Measurements from ENCODE around the gene SKIL. TPM values are rescaled to one million over a fixed set of nuclear protein-coding genes. Genes with fewer than 3 reads are reported as not detected.

SKIL gene
- total RNA-seq, 1 experiment from 2014 or later = 15.1 TPM

DNA sequence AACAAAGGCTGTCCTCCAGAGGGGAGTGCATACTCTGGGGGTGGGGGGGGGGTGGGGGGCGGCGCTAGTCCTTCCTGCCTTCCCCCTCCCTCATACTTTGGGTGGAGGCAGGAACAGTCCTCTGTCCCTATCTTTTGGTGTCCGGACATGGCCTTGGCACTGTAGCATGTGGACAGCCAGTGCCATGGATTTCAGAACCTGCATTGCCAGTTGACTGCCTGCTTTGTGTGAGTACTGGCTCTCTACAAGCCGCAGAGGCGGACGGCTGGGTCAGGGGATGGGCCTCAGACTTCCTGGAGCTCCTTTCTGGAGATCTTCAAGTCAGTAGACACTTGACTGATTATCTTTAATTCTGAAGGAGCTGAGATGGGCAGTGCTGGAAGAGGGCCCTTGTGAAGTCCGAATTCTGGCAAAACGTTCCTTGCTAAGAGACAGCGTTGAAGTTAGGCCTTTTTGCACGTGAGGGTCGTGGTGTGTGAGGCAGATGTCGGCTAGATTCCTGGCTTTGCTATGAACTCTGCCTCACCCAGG is 63.7 kb downstream of the SKIL start (continued):
- no peak for TF ChIP-seq REST (IDR thresholded peaks at IDR 0.05; ENCODE audit: low read depth)

DNA sequence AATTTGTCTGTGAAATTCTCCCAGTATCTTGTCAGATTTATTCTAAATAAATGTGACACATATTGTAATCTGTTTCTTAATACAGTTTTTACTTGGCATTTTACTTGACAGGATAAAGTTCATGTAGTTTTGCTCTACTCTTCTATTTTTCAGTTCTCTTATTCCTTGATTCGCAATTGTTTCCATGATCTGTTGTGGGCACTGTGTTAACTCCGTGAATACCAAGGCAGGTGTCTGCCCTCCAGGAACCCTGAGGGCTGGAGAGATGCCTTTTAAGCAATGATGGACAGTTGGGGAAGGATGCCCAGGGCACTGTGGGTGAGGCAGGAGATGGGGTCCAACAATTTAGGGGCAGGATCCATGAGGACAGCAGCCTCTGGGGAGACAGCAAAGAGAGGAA is 64.2 kb downstream of the SKIL start:
- DNase-seq (ENCODE audit: low read depth, low spot score) = no peak
- ChIA-PET POLR2A (no interaction called here), RAD21 (ENCODE audit: low non-redundant PET in 1 of 2, low total read pairs in 2 of 2, uncharacterized antibody in 2 of 2, unreplicated experiment in 2 of 2) (no interaction called here), CTCF (no interaction called here)
- ATAC-seq = no peak
- Histone ChIP-seq H3K79me2 (ENCODE audit: insufficient read depth, low read length) (no peaks in the 10 kb centered on the region), H3K4me1 (ENCODE audit: control insufficient read depth in 1 of 2, insufficient read depth in 2 of 2, low read length in 2 of 2) (no peaks in the 10 kb centered on the region), H3K9ac (ENCODE audit: low read length) (no peak overlapping the region), H3K36me3 (ENCODE audit: control insufficient read depth in 1 of 2, insufficient read depth in 2 of 2, low read length in 2 of 2) (no peaks in the 10 kb centered on the region), H3K27me3 (ENCODE audit: insufficient read depth, low read length) (no peaks in the 10 kb centered on the region), H3K4me2 (ENCODE audit: low read length) (no peak overlapping the region), H3K4me3 (replicated peaks in 1 of 2; ENCODE audit: low read depth in 1 of 2, low read length in 2 of 2) (no peak overlapping the region), H4K20me1 (ENCODE audit: insufficient read depth) (no peaks in the 10 kb centered on the region), H3K9me3 (ENCODE audit: control insufficient read depth in 1 of 2, insufficient read depth in 1 of 2, low read depth in 1 of 2, low read length in 2 of 2) (no peaks in the 10 kb centered on the region), H3K9me2 (ENCODE audit: insufficient read depth) (no peaks in the 10 kb centered on the region), H2AFZ (ENCODE audit: low read depth, low read length, poor library complexity, severe bottlenecking) (no peak overlapping the region), H3K27ac (ENCODE audit: low read depth, low read length) (no peak overlapping the region)
- intact Hi-C loops (cut with micrococcal nuclease) = no loop called here
- BruUV-seq (replicated peaks) = no TSS peak
- TF ChIP-seq EGR1 (IDR thresholded peaks at IDR 0.05; ENCODE audit: low read depth) (no peak), CEBPB (IDR thresholded peaks at IDR 0.05; ENCODE audit: low read depth) (no peak), POLR2AphosphoS5 (IDR thresholded peaks at IDR 0.05; ENCODE audit: low read depth, low read length) (no peak), YY1 (IDR thresholded peaks at IDR 0.05; ENCODE audit: extremely low read depth, insufficient replicate concordance, low read depth, low read length) (no peak), SP1 (IDR thresholded peaks at IDR 0.05; ENCODE audit: low read depth) (no peak), JUND (IDR thresholded peaks at IDR 0.05) (no peak)
- TF ChIP-seq, protein P1, sequence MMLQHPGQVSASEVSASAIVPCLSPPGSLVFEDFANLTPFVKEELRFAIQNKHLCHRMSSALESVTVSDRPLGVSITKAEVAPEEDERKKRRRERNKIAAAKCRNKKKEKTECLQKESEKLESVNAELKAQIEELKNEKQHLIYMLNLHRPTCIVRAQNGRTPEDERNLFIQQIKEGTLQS (IDR thresholded peaks at IDR 0.05) = no peak
